Caco-2 (cell line): ENCODE measurements around the gene SPDYE5. TPM values are rescaled to one million over a fixed set of nuclear protein-coding genes. Genes with fewer than 3 reads are reported as not detected.
A peak's percentile ranks its signal among the peaks of the same experiment; 100 is the strongest.

ENCODE experiments used
- BruUV-seq: library from RNA; stranded (reverse); fragments of 400-500 nt; replicated peaks from 2 replicates; lab custom pipeline; 2021; lab: Mats Ljungman, UMichigan
- CTCF ChIA-PET: fragments of 300-600 bp; sonication (Branson Sonifier 250); formaldehyde crosslinking; loops from one replicate; lab custom pipeline; 2022; ENCODE audit warnings: antibody characterized with exemption; lab: Charles Lee
- POLR2A ChIA-PET: fragments of 300-600 bp; sonication (Branson Sonifier 250); formaldehyde crosslinking; loops from one replicate; lab custom pipeline; 2022; ENCODE audit warnings: antibody characterized with exemption; lab: Charles Lee
- DNase-seq, 2 experiments: peaks; one replicate each; pipeline versions ENCODE4 v3.0.0 to v3.0.0-alpha.2; 2020 to 2022
- H3K27me3 ChIP-seq: replicated peaks from 2 replicates; pipeline ENCODE4 v1.6.0; 2011; ENCODE audit warnings: low read length; ENCODE audit not compliant: control insufficient read depth, insufficient read depth
- H3K36me3 ChIP-seq: 2 replicates; pipeline ENCODE4 v1.5.1; 2011; ENCODE audit warnings: low read length; ENCODE audit not compliant: control insufficient read depth, insufficient read depth
- H3K4me1 ChIP-seq: fragments of 250-450 bp; sonication (Bioruptor Pico); 2 replicates; pipeline ENCODE4 v1.5.1; 2020; ENCODE audit warnings: mild to moderate bottlenecking
- H3K4me3 ChIP-seq: 2 replicates; pipeline ENCODE4 v1.5.1; 2011; ENCODE audit warnings: low read depth, mild to moderate bottlenecking, control low read depth, low read length
- H3K9me3 ChIP-seq: fragments of 250-450 bp; sonication (Bioruptor Pico); 2 replicates; pipeline ENCODE4 v1.5.1; 2020; ENCODE audit warnings: mild to moderate bottlenecking, moderate library complexity
- H3K27ac Mint-ChIP-seq: one replicate; pipeline ENCODE4 v1.8.0; 2022; ENCODE audit warnings: mixed read lengths; ENCODE audit not compliant: unreplicated experiment
- H3K27me3 Mint-ChIP-seq: one replicate; pipeline ENCODE4 v1.8.0; 2022; ENCODE audit warnings: mixed read lengths; ENCODE audit not compliant: insufficient read depth, unreplicated experiment
- H3K36me3 Mint-ChIP-seq: one replicate; pipeline ENCODE4 v1.8.0; 2022; ENCODE audit warnings: mild to moderate bottlenecking, mixed read lengths; ENCODE audit not compliant: insufficient read depth, unreplicated experiment
- H3K4me1 Mint-ChIP-seq: one replicate; pipeline ENCODE4 v1.8.0; 2022; ENCODE audit warnings: low read depth, mixed read lengths; ENCODE audit not compliant: unreplicated experiment
- H3K4me3 Mint-ChIP-seq: one replicate; pipeline ENCODE4 v1.8.0; 2022; ENCODE audit warnings: mild to moderate bottlenecking, moderate library complexity, mixed read lengths; ENCODE audit not compliant: unreplicated experiment
- H3K9me3 Mint-ChIP-seq: one replicate; pipeline ENCODE4 v1.8.0; 2022; ENCODE audit warnings: mixed read lengths; ENCODE audit not compliant: unreplicated experiment
- intact Hi-C: fragments of 100-400 bp; cut with micrococcal nuclease; formaldehyde crosslinking; loops from one replicate; pipeline ENCODE4 v1.10.0; 2022; ENCODE audit not compliant: unreplicated experiment
- total RNA-seq: library from RNA; stranded (reverse); gene quantifications from 2 replicates; pipeline ENCODE4 v1.2.3, GENCODE V29; 2022
- TF ChIP-seq, protein P1 (sequence below), 2 experiments: fragments of 200-600 bp in 1 of 2; IDR thresholded peaks; 1 replicate in 1 of 2; 2 replicates in 1 of 2; pipeline versions ENCODE4 v1.5.1 to v1.8.0; 2011 to 2022; ENCODE audit warnings: antibody characterized with exemption in 1 of 2, control low read depth in 1 of 2, inconsistent platforms in 1 of 2, low read depth in 1 of 2, low read length in 1 of 2, mild to moderate bottlenecking in 1 of 2, moderate library complexity in 1 of 2; ENCODE audit not compliant: insufficient read depth in 1 of 2, severe bottlenecking in 1 of 2, unreplicated experiment in 1 of 2

The SPDYE5 gene
- total RNA-seq, 1 experiment from 2014 or later = not detected

- Histone ChIP-seq H3K9me3 (no peaks in the 10 kb centered on the region), H3K4me1 (no peaks in the 10 kb centered on the region), H3K4me3 (no peak overlapping the region), H3K27me3 (no peaks in the 10 kb centered on the region), H3K36me3 (no peaks in the 10 kb centered on the region)
- H3K9me3 Mint-ChIP-seq = no peaks in the 10 kb centered on the region
- ChIA-PET CTCF (no interaction called here), POLR2A (no interaction called here)
- peaks cover 4% of the 10 kb centered on the region for H3K4me1 Mint-ChIP-seq
- BruUV-seq = no TSS peak
- no peak overlapping the region for H3K27ac Mint-ChIP-seq
- H3K36me3 Mint-ChIP-seq = peaks cover 4% of the 10 kb centered on the region
- peak in 1 of 2 experiments; percentile 18 for DNase-seq
- TF ChIP-seq, protein P1, sequence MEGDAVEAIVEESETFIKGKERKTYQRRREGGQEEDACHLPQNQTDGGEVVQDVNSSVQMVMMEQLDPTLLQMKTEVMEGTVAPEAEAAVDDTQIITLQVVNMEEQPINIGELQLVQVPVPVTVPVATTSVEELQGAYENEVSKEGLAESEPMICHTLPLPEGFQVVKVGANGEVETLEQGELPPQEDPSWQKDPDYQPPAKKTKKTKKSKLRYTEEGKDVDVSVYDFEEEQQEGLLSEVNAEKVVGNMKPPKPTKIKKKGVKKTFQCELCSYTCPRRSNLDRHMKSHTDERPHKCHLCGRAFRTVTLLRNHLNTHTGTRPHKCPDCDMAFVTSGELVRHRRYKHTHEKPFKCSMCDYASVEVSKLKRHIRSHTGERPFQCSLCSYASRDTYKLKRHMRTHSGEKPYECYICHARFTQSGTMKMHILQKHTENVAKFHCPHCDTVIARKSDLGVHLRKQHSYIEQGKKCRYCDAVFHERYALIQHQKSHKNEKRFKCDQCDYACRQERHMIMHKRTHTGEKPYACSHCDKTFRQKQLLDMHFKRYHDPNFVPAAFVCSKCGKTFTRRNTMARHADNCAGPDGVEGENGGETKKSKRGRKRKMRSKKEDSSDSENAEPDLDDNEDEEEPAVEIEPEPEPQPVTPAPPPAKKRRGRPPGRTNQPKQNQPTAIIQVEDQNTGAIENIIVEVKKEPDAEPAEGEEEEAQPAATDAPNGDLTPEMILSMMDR (IDR thresholded peaks at IDR 0.05; ENCODE audit: insufficient read depth in 1 of 2, low read depth in 1 of 2, low read length in 1 of 2, severe bottlenecking in 1 of 2, unreplicated experiment in 1 of 2) = no peak
- no peaks in the 10 kb centered on the region for H3K27me3 Mint-ChIP-seq
- H3K4me3 Mint-ChIP-seq = no peak overlapping the region
- intact Hi-C loops = no loop called here
Observed at GRCh38 chr7:75536491-75536890, 44.4 kb downstream of the SPDYE5 start.

DNA sequence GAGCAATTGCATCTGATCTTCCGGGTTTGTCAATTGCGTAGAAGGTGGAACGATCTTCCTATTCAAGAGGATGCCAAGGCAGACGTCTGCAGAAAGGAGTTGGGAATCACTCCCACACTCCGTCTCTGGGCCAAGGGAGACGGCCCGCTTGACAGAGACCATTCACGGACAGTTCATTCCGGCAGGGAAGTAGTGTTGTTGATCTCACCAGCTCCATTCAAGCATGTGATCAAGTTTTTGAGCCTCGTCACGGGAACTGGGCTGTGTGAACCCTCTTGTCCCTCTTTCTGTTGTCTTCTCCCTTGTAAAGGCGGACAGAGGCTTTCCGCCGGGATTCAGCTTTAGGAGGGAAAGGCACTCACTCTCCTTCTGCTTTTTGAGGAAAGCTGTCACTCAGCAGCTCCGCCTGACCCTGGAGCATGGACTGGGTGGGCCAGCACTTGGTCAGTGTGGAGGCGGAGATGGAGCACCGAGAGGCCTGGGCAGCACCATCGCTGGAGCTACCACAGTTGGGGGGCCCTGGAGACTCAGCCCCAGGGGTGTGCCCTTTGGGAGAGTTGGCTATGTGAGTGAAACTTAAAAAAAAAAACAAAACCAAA, 44.9 kb downstream of the SPDYE5 start:
- Histone ChIP-seq H3K4me3 (no peak overlapping the region), H3K27me3 (no peaks in the 10 kb centered on the region), H3K36me3 (no peaks in the 10 kb centered on the region), H3K9me3 (no peaks in the 10 kb centered on the region), H3K4me1 (no peaks in the 10 kb centered on the region)
- DNase-seq = peak in 1 of 2 experiments; percentile 7
- Mint-ChIP-seq H3K9me3 (no peaks in the 10 kb centered on the region), H3K27me3 (no peaks in the 10 kb centered on the region), H3K27ac (no peak overlapping the region), H3K4me1 (no peaks in the 10 kb centered on the region), H3K36me3 (peaks cover 4% of the 10 kb centered on the region), H3K4me3 (no peak overlapping the region)
- TF ChIP-seq, protein P1 (IDR thresholded peaks at IDR 0.05; ENCODE audit: insufficient read depth in 1 of 2, low read depth in 1 of 2, low read length in 1 of 2, severe bottlenecking in 1 of 2, unreplicated experiment in 1 of 2) = no peak
- intact Hi-C loops = no loop called here
- ChIA-PET POLR2A (no interaction called here), CTCF (no interaction called here)
- BruUV-seq = no TSS peak

GRCh38 chr7:75537731-75538130, 45.6 kb downstream of the SPDYE5 start:
- Mint-ChIP-seq H3K27ac (no peak overlapping the region), H3K4me3 (no peak overlapping the region), H3K36me3 (peaks cover 4% of the 10 kb centered on the region), H3K27me3 (no peaks in the 10 kb centered on the region), H3K9me3 (no peaks in the 10 kb centered on the region), H3K4me1 (no peaks in the 10 kb centered on the region)
- intact Hi-C loops = no loop called here
- ChIA-PET POLR2A (no interaction called here), CTCF (no interaction called here)
- Histone ChIP-seq H3K27me3 (no peaks in the 10 kb centered on the region), H3K9me3 (no peaks in the 10 kb centered on the region), H3K4me1 (no peaks in the 10 kb centered on the region), H3K4me3 (no peak overlapping the region), H3K36me3 (no peaks in the 10 kb centered on the region; the same call in 1 of the 2 replicates)
- peak in 1 of 2 experiments; percentile 19 for DNase-seq
- no TSS peak for BruUV-seq
- TF ChIP-seq, protein P1 (IDR thresholded peaks at IDR 0.05; ENCODE audit: insufficient read depth in 1 of 2, low read depth in 1 of 2, low read length in 1 of 2, severe bottlenecking in 1 of 2, unreplicated experiment in 1 of 2) = no peak
